ENCODE measurements around the gene SPPL3.
"Not testable (repeated sequence)": the region's sequence is repeated elsewhere in the genome, so short reads cannot be mapped to it uniquely, and the experiment has no call there.

The SPPL3 gene

GRCh38 chr12:120902846-120903411 is 1.2 kb downstream of the SPPL3 start:
- no peak for TF ChIP-seq REST (tag by site-specific recombination; IDR thresholded peaks at IDR 0.05)
- TF ChIP-seq HIC1 (tag by site-specific recombination; IDR thresholded peaks at IDR 0.05): 0 out of 2 replicates have a peak, but pooled peaks have one; percentile 9
- no peak for TF ChIP-seq GLI2 (tag by site-specific recombination; IDR thresholded peaks at IDR 0.05; ENCODE audit: borderline replicate concordance, low read depth)
- Histone ChIP-seq H3K36me3 (ENCODE audit: control insufficient read depth in 2 of 2, insufficient read depth in 1 of 2, low read length in 2 of 2) (peaks cover 6 to 10% of the 10 kb centered on the region in 2 experiments; a peak in 2 of 3 replicates), H3K4me3 (ENCODE audit: low read depth, low read length) (peak overlapping the region; percentile 78), H3K4me1 (ENCODE audit: control insufficient read depth, insufficient read depth, low read length) (no peaks in the 10 kb centered on the region), H3K27ac (ENCODE audit: extremely low read depth, low read depth, low read length) (peak overlapping the region; percentile 87; the same call in 1 of the 2 replicates), H3K9me3 (ENCODE audit: control insufficient read depth, insufficient read depth, low read depth, low read length) (no peaks in the 10 kb centered on the region)
- CTCF ChIA-PET: interaction anchor here (0.6 to 1.1 kb wide), 3 partner anchors 16 to 55 kb away, joined by 3 read pairs; no protein-coding TSS in a partner anchor
- POLR2A ChIA-PET: no interaction called here

- TF ChIP-seq ZNF366 (tag by site-specific recombination; conservative IDR thresholded peaks at IDR 0.05) (0 out of 2 replicates have a peak, but pooled peaks have one; percentile 1), ZNF701 (tag by site-specific recombination; IDR thresholded peaks at IDR 0.05) (no peak)
- no peaks in the 10 kb centered on the region for H3K9me3 ChIP-seq (ENCODE audit: control insufficient read depth, insufficient read depth, low read depth, low read length)
- CTCF ChIA-PET: interaction anchor here (0.6 to 1.1 kb wide), 3 partner anchors 24 to 1121 kb away, joined by 3 to 4 read pairs (median 3); no protein-coding TSS in a partner anchor
- H3K36me3 ChIP-seq (ENCODE audit: control insufficient read depth in 2 of 2, insufficient read depth in 1 of 2, low read length in 2 of 2): peaks cover 6 to 10% of the 10 kb centered on the region in 2 experiments; a peak in 2 of 3 replicates
- no peak overlapping the region for H3K4me3 ChIP-seq (ENCODE audit: low read depth, low read length)
- no peak overlapping the region for H3K27ac ChIP-seq (ENCODE audit: extremely low read depth, low read depth, low read length)
- POLR2A ChIA-PET: interaction anchor here (0.6 kb wide), 1 partner anchor 70 kb away, joined by 4 read pairs; no protein-coding TSS in a partner anchor
- no peaks in the 10 kb centered on the region for H3K4me1 ChIP-seq (ENCODE audit: control insufficient read depth, insufficient read depth, low read length)
Measured at GRCh38 chr12:120901818-120902217, 2.3 kb downstream of the SPPL3 start.

GRCh38 chr12:120901101-120901500 is 3.1 kb downstream of the SPPL3 start:
- H3K4me3 ChIP-seq (ENCODE audit: low read depth, low read length); H3K9me3 ChIP-seq (ENCODE audit: control insufficient read depth, insufficient read depth, low read depth, low read length); H3K4me1 ChIP-seq (ENCODE audit: control insufficient read depth, insufficient read depth, low read length); H3K36me3 ChIP-seq (ENCODE audit: control insufficient read depth in 2 of 2, insufficient read depth in 1 of 2, low read length in 2 of 2); H3K27ac ChIP-seq (ENCODE audit: extremely low read depth, low read depth, low read length); CTCF ChIA-PET: not testable (repeated sequence)
- POLR2A ChIA-PET: interaction anchor here (0.7 kb wide), 1 partner anchor 223 kb away, joined by 7 read pairs; no protein-coding TSS in a partner anchor

GRCh38 chr12:120895532-120895931 is 8.6 kb downstream of the SPPL3 start:
- H3K36me3 ChIP-seq (ENCODE audit: control insufficient read depth in 2 of 2, insufficient read depth in 1 of 2, low read length in 2 of 2): peaks cover 7 to 11% of the 10 kb centered on the region in 2 experiments; a peak in 2 of 3 replicates
- ChIA-PET POLR2A (no interaction called here), CTCF (interaction anchor here (0.6 kb wide), 1 partner anchor 127 kb away, joined by 3 read pairs; no protein-coding TSS in a partner anchor)
- peaks cover 6% of the 10 kb centered on the region; the same call in 1 of the 2 replicates for H3K4me1 ChIP-seq (ENCODE audit: control insufficient read depth, insufficient read depth, low read length)
- H3K4me3 ChIP-seq (ENCODE audit: low read depth, low read length): no peak overlapping the region
- TF ChIP-seq KLF16 (tag by site-specific recombination; IDR thresholded peaks at IDR 0.05): no peak
- TF ChIP-seq ZNF292 (tag by site-specific recombination; IDR thresholded peaks at IDR 0.05; ENCODE audit: borderline replicate concordance, low read depth): no peak
- TF ChIP-seq HOXD13 (CRISPR knock-in tag; IDR thresholded peaks at IDR 0.05; ENCODE audit: borderline replicate concordance): no peak
- no peak for TF ChIP-seq GLIS1 (tag by site-specific recombination; IDR thresholded peaks at IDR 0.05)
- TF ChIP-seq ZNF561 (tag by site-specific recombination; IDR thresholded peaks at IDR 0.05; ENCODE audit: borderline replicate concordance): no peak
- TF ChIP-seq OSR2 (tag by site-specific recombination; IDR thresholded peaks at IDR 0.05): no peak
- no peak for TF ChIP-seq MEIS1 (CRISPR knock-in tag; IDR thresholded peaks at IDR 0.05; ENCODE audit: borderline replicate concordance)
- no peaks in the 10 kb centered on the region for H3K9me3 ChIP-seq (ENCODE audit: control insufficient read depth, insufficient read depth, low read depth, low read length)
- no peak overlapping the region for H3K27ac ChIP-seq (ENCODE audit: extremely low read depth, low read depth, low read length)

Measured in HEK293 (cell line).